ENCODE measurements around the gene SLC30A1. TPM values are rescaled to one million over a fixed set of nuclear protein-coding genes. Genes with fewer than 3 reads are reported as not detected.

SLC30A1 gene
- total RNA-seq, 1 experiment from 2014 or later: 21.3 TPM

- H3K36me3 ChIP-seq: no peaks in the 10 kb centered on the region
- H3K27me3 ChIP-seq: peaks cover 12% of the 10 kb centered on the region
- no peak overlapping the region for H3K4me3 ChIP-seq
- no peaks in the 10 kb centered on the region for H3K9me3 ChIP-seq (replicated peaks)
- H3K27ac ChIP-seq: no peak overlapping the region
- H3K4me1 ChIP-seq: no peaks in the 10 kb centered on the region
- DNase-seq: no peak
Observed at GRCh38 chr1:211534545-211535291, 44.2 kb downstream of the SLC30A1 start.

GRCh38 chr1:211532088-211532444, 46.9 kb downstream of the SLC30A1 start:
- DNase-seq: no peak

GRCh38 chr1:211531194-211532087, 47.5 kb downstream of the SLC30A1 start:
- H3K27ac ChIP-seq: no peak overlapping the region
- H3K36me3 ChIP-seq: no peaks in the 10 kb centered on the region
- H3K27me3 ChIP-seq: peaks cover 15% of the 10 kb centered on the region
- no peak overlapping the region for H3K4me3 ChIP-seq
- DNase-seq: no peak
- no peaks in the 10 kb centered on the region for H3K9me3 ChIP-seq (replicated peaks)
- H3K4me1 ChIP-seq: no peaks in the 10 kb centered on the region

More at GRCh38 chr1:211532088-211532444, 46.9 kb downstream of the SLC30A1 start:
- Histone ChIP-seq H3K36me3 (no peaks in the 10 kb centered on the region), H3K9me3 (replicated peaks) (no peaks in the 10 kb centered on the region), H3K27ac (no peak overlapping the region), H3K4me1 (no peaks in the 10 kb centered on the region), H3K27me3 (peaks cover 15% of the 10 kb centered on the region), H3K4me3 (no peak overlapping the region)

GRCh38 chr1:211530102-211530501, 48.9 kb downstream of the SLC30A1 start:
- H3K9me3 ChIP-seq (replicated peaks): no peaks in the 10 kb centered on the region
- no peak for DNase-seq
- H3K36me3 ChIP-seq: no peaks in the 10 kb centered on the region
- peaks cover 15% of the 10 kb centered on the region for H3K27me3 ChIP-seq
- H3K27ac ChIP-seq: no peak overlapping the region
- no peaks in the 10 kb centered on the region for H3K4me1 ChIP-seq
- no peak overlapping the region for H3K4me3 ChIP-seq

GRCh38 chr1:211529453-211529852, 49.5 kb downstream of the SLC30A1 start:
- Histone ChIP-seq H3K36me3 (no peaks in the 10 kb centered on the region), H3K27ac (no peak overlapping the region), H3K4me3 (no peak overlapping the region), H3K4me1 (no peaks in the 10 kb centered on the region), H3K27me3 (peaks cover 15% of the 10 kb centered on the region), H3K9me3 (replicated peaks) (no peaks in the 10 kb centered on the region)
- no peak for DNase-seq

- no peak overlapping the region for H3K27ac ChIP-seq
- H3K9me3 ChIP-seq (replicated peaks): no peaks in the 10 kb centered on the region
Observed at GRCh38 chr1:211529011-211529410, 50.0 kb downstream of the SLC30A1 start.

GRCh38 chr1:211527888-211528287, 51.1 kb downstream of the SLC30A1 start:
- Histone ChIP-seq H3K4me1 (no peaks in the 10 kb centered on the region), H3K27me3 (peaks cover 15% of the 10 kb centered on the region), H3K27ac (no peak overlapping the region), H3K9me3 (replicated peaks) (no peaks in the 10 kb centered on the region), H3K36me3 (no peaks in the 10 kb centered on the region), H3K4me3 (no peak overlapping the region)
- DNase-seq: no peak

More at GRCh38 chr1:211529011-211529410, 50.0 kb downstream of the SLC30A1 start:
- DNase-seq: no peak
- peaks cover 15% of the 10 kb centered on the region for H3K27me3 ChIP-seq
- no peak overlapping the region for H3K4me3 ChIP-seq
- no peaks in the 10 kb centered on the region for H3K36me3 ChIP-seq
- H3K4me1 ChIP-seq: no peaks in the 10 kb centered on the region

- Histone ChIP-seq H3K27me3 (peaks cover 10% of the 10 kb centered on the region), H3K9me3 (replicated peaks) (no peaks in the 10 kb centered on the region), H3K27ac (no peak overlapping the region), H3K36me3 (no peaks in the 10 kb centered on the region), H3K4me3 (no peak overlapping the region), H3K4me1 (no peaks in the 10 kb centered on the region)
- DNase-seq: no peak
Observed at GRCh38 chr1:211527006-211527405, 52.0 kb downstream of the SLC30A1 start.

- Histone ChIP-seq H3K4me1 (no peaks in the 10 kb centered on the region), H3K27ac (no peak overlapping the region), H3K36me3 (no peaks in the 10 kb centered on the region), H3K9me3 (replicated peaks) (no peaks in the 10 kb centered on the region), H3K27me3 (peaks cover 7% of the 10 kb centered on the region), H3K4me3 (no peak overlapping the region)
- DNase-seq: no peak
Observed at GRCh38 chr1:211526101-211526500, 52.9 kb downstream of the SLC30A1 start.

- no peaks in the 10 kb centered on the region for H3K4me1 ChIP-seq
- H3K4me3 ChIP-seq: no peak overlapping the region
- H3K36me3 ChIP-seq: no peaks in the 10 kb centered on the region
- no peaks in the 10 kb centered on the region for H3K9me3 ChIP-seq (replicated peaks)
- no peak for DNase-seq
- peaks cover 7% of the 10 kb centered on the region for H3K27me3 ChIP-seq
- H3K27ac ChIP-seq: no peak overlapping the region
Observed at GRCh38 chr1:211525101-211525676, 53.8 kb downstream of the SLC30A1 start.

GRCh38 chr1:211524521-211524920, 54.4 kb downstream of the SLC30A1 start:
- DNase-seq: peak; percentile 36 to 48
- H3K4me3 ChIP-seq: no peak overlapping the region
- H3K27ac ChIP-seq: no peak overlapping the region
- no peaks in the 10 kb centered on the region for H3K9me3 ChIP-seq (replicated peaks)
- H3K36me3 ChIP-seq: no peaks in the 10 kb centered on the region
- peaks cover 1% of the 10 kb centered on the region for H3K27me3 ChIP-seq
- no peaks in the 10 kb centered on the region for H3K4me1 ChIP-seq

GRCh38 chr1:211522804-211523203, 56.2 kb downstream of the SLC30A1 start:
- H3K27ac ChIP-seq: no peak overlapping the region
- H3K27me3 ChIP-seq: no peaks in the 10 kb centered on the region
- no peaks in the 10 kb centered on the region for H3K36me3 ChIP-seq
- no peak for DNase-seq
- no peak overlapping the region for H3K4me3 ChIP-seq
- no peaks in the 10 kb centered on the region for H3K9me3 ChIP-seq (replicated peaks)
- H3K4me1 ChIP-seq: no peaks in the 10 kb centered on the region

Measured in SJCRH30 (cell line).